SK-N-SH treated with all-trans-retinoic acid at 6 μM for 48 hours (cell line): Measurements from ENCODE around the gene PROC.

Experiments
- ATAC-seq: fragments of 200-7000 bp; cut with Tn5 transposase; 3 replicates; pipeline ENCODE4 v1.9.1; 2020; ENCODE audit warnings: mild to moderate bottlenecking, moderate library complexity
- BACH2 ChIP-seq: fragments of 250-450 bp; sonication (Bioruptor Pico); IDR thresholded peaks from 2 replicates; pipeline ENCODE4 v1.9.0; 2021; ENCODE audit warnings: mild to moderate bottlenecking, borderline replicate concordance
- CREB5 ChIP-seq: fragments of 250-450 bp; sonication (Bioruptor Pico); IDR thresholded peaks from 2 replicates; pipeline ENCODE4 v1.5.1; 2020; ENCODE audit warnings: low read depth, mild to moderate bottlenecking, moderate library complexity
- CSDC2 ChIP-seq: fragments of 250-450 bp; sonication (Bioruptor Pico); IDR thresholded peaks from 2 replicates; pipeline ENCODE4 v1.5.0; 2020; ENCODE audit warnings: mild to moderate bottlenecking, moderate library complexity
- CSRNP3 ChIP-seq: fragments of 250-450 bp; sonication (Bioruptor Pico); IDR thresholded peaks from 2 replicates; pipeline ENCODE4 v1.5.1; 2021; ENCODE audit warnings: mild to moderate bottlenecking, moderate library complexity
- ESRRG ChIP-seq: fragments of 250-450 bp; sonication (Bioruptor Pico); IDR thresholded peaks from 2 replicates; pipeline ENCODE4 v1.6.1; 2021; ENCODE audit warnings: mild to moderate bottlenecking
- GLIS3 ChIP-seq: fragments of 250-450 bp; sonication (Bioruptor Pico); IDR thresholded peaks from 2 replicates; pipeline ENCODE4 v1.5.0; 2020; ENCODE audit warnings: mild to moderate bottlenecking, moderate library complexity
- ISL1 ChIP-seq: fragments of 250-450 bp; sonication (Bioruptor Pico); IDR thresholded peaks from 2 replicates; pipeline ENCODE4 v2.1.2; 2022; ENCODE audit warnings: mild to moderate bottlenecking, moderate library complexity
- OSR1 ChIP-seq: fragments of 250-450 bp; sonication (Bioruptor Pico); IDR thresholded peaks from 2 replicates; pipeline ENCODE4 v1.8.0; 2022; ENCODE audit warnings: moderate library complexity, mild to moderate bottlenecking, inconsistent platforms
- PATZ1 ChIP-seq: fragments of 250-450 bp; sonication (Bioruptor Pico); IDR thresholded peaks from 2 replicates; pipeline ENCODE4 v1.8.0; 2020; ENCODE audit warnings: mild to moderate bottlenecking, moderate library complexity, borderline replicate concordance
- POU6F1 ChIP-seq: fragments of 250-450 bp; sonication (Bioruptor Pico); IDR thresholded peaks from 2 replicates; pipeline ENCODE4 v1.8.0; 2021; ENCODE audit warnings: low read depth, mild to moderate bottlenecking, moderate library complexity, borderline replicate concordance
- PPARA ChIP-seq: fragments of 250-450 bp; sonication (Bioruptor Pico); IDR thresholded peaks from 2 replicates; pipeline ENCODE4 v1.5.0; 2020; ENCODE audit warnings: mild to moderate bottlenecking, borderline replicate concordance
- RARB ChIP-seq: fragments of 250-450 bp; sonication (Bioruptor Pico); IDR thresholded peaks from 2 replicates; pipeline ENCODE4 v1.8.0; 2021; ENCODE audit warnings: mild to moderate bottlenecking, moderate library complexity
- SNAI2 ChIP-seq: fragments of 250-450 bp; sonication (Bioruptor Pico); IDR thresholded peaks from 2 replicates; pipeline ENCODE4 v1.5.0; 2020; ENCODE audit warnings: mild to moderate bottlenecking, moderate library complexity
- TSHZ2 ChIP-seq: fragments of 250-450 bp; sonication (Bioruptor Pico); IDR thresholded peaks from 2 replicates; pipeline ENCODE4 v1.5.0; 2020; ENCODE audit warnings: mild to moderate bottlenecking, moderate library complexity
- ZC3H10 ChIP-seq: fragments of 250-450 bp; sonication (Bioruptor Pico); IDR thresholded peaks from 2 replicates; pipeline ENCODE4 v1.5.1; 2021; ENCODE audit warnings: mild to moderate bottlenecking, moderate library complexity
- ZFP30 ChIP-seq: fragments of 450-650 bp; formaldehyde crosslinking; IDR thresholded peaks from 2 replicates; pipeline ENCODE4 v1.5.0; 2022; ENCODE audit warnings: mild to moderate bottlenecking, moderate library complexity
- ZNF565 ChIP-seq: fragments of 450-650 bp; formaldehyde crosslinking; conservative IDR thresholded peaks from 2 replicates; pipeline ENCODE4 v1.5.0; 2020; ENCODE audit warnings: low read depth, mild to moderate bottlenecking, moderate library complexity
- ZNF70 ChIP-seq: fragments of 450-650 bp; formaldehyde crosslinking; IDR thresholded peaks from 2 replicates; pipeline ENCODE4 v1.5.0; 2020; ENCODE audit warnings: mild to moderate bottlenecking, moderate library complexity
- ZNF8 ChIP-seq: fragments of 450-650 bp; formaldehyde crosslinking; IDR thresholded peaks from 2 replicates; pipeline ENCODE4 v1.5.0; 2020; ENCODE audit warnings: mild to moderate bottlenecking, moderate library complexity

The PROC gene

GRCh38 chr2:127401757-127402695 lies 16.2 kb upstream of the PROC start (continued):
- no peak for TF ChIP-seq CREB5 (CRISPR knock-in tag)

GRCh38 chr2:127403460-127403859 lies 14.8 kb upstream of the PROC start:
- TF ChIP-seq CSDC2 (no peak), PATZ1 (CRISPR knock-in tag) (no peak), BACH2 (no peak), RARB (no peak), ZFP30 (no peak), ZC3H10 (CRISPR knock-in tag) (no peak), OSR1 (CRISPR knock-in tag) (no peak), ZNF70 (CRISPR knock-in tag) (no peak), ESRRG (CRISPR knock-in tag) (no peak), POU6F1 (no peak), ZNF8 (CRISPR knock-in tag) (no peak), ZNF565 (CRISPR knock-in tag) (no peak), GLIS3 (no peak), ISL1 (CRISPR knock-in tag) (no peak), SNAI2 (CRISPR knock-in tag) (no peak), CREB5 (CRISPR knock-in tag) (no peak), PPARA (CRISPR knock-in tag) (no peak), TSHZ2 (CRISPR knock-in tag) (no peak), CSRNP3 (CRISPR knock-in tag) (no peak)
- no peak for ATAC-seq
